ENCODE measurements around the gene KIF17.

KIF17 gene

GRCh38 chr1:20625176-20626097, 92.4 kb downstream of the KIF17 start:
- no peak for DNase-seq (ENCODE audit: low spot score)

GRCh38 chr1:20624709-20625108, 93.1 kb downstream of the KIF17 start:
- DNase-seq (ENCODE audit: low spot score), result no peak

GRCh38 chr1:20621012-20621411, 96.8 kb downstream of the KIF17 start:
- DNase-seq (ENCODE audit: low spot score), result no peak

GRCh38 chr1:20619999-20620398, 97.8 kb downstream of the KIF17 start:
- no peak for DNase-seq (ENCODE audit: low spot score)

GRCh38 chr1:20618550-20618949, 99.3 kb downstream of the KIF17 start:
- DNase-seq (ENCODE audit: low spot score), result no peak

- DNase-seq (ENCODE audit: low spot score), result no peak
Measured at GRCh38 chr1:20616847-20617487, 100.8 kb downstream of the KIF17 start.

- no peak for DNase-seq (ENCODE audit: low spot score)
Measured at GRCh38 chr1:20615946-20616846, 101.6 kb downstream of the KIF17 start.

GRCh38 chr1:20614131-20614579, 103.7 kb downstream of the KIF17 start:
- no peak for DNase-seq (ENCODE audit: low spot score)
